ENCODE measurements around the gene CPSF3. TPM values are rescaled to one million over a fixed set of nuclear protein-coding genes. Genes with fewer than 3 reads are reported as not detected.

The CPSF3 gene
- total and polyA plus RNA-seq, 2 of the 13 experiments (the other 11 are each of a cell fraction or from before 2014, with no cell fraction given), result 19.8 to 93.0 TPM

DNA sequence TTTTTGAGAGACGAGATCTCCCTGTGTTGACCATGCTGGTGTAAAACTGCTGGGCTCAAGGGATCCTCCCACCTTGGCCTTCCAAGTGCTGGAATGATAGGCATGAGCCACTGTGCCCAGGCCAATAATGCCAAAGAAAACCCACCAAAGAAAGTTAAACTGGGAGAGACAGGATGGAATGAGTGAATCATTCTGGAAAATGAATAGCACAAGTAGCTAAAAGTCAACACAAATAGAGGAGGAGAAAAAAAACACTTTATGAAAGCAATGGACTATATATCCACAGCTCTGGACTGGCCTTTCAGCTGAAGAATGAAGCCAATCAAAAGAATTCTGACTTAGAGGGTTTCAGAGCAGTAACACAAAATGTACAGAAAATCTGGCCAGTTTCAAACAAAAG, 74.8 kb downstream of the CPSF3 start (continued):
- TF ChIP-seq, protein P1, sequence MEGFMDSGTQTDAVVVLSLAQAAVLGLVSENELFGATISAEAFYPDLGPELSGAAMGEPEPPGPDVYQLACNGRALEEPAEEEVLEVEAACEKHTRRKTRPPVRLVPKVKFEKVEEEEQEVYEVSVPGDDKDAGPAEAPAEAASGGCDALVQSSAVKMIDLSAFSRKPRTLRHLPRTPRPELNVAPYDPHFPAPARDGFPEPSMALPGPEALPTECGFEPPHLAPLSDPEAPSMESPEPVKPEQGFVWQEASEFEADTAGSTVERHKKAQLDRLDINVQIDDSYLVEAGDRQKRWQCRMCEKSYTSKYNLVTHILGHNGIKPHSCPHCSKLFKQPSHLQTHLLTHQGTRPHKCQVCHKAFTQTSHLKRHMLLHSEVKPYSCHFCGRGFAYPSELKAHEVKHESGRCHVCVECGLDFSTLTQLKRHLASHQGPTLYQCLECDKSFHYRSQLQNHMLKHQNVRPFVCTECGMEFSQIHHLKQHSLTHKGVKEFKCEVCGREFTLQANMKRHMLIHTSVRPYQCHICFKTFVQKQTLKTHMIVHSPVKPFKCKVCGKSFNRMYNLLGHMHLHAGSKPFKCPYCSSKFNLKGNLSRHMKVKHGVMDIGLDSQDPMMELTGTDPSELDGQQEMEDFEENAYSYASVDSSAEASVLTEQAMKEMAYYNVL (CRISPR knock-in tag; IDR thresholded peaks at IDR 0.05; ENCODE audit: borderline replicate concordance), result no peak
- TF ChIP-seq ZNF143 (CRISPR knock-in tag; IDR thresholded peaks at IDR 0.05), result no peak

DNA sequence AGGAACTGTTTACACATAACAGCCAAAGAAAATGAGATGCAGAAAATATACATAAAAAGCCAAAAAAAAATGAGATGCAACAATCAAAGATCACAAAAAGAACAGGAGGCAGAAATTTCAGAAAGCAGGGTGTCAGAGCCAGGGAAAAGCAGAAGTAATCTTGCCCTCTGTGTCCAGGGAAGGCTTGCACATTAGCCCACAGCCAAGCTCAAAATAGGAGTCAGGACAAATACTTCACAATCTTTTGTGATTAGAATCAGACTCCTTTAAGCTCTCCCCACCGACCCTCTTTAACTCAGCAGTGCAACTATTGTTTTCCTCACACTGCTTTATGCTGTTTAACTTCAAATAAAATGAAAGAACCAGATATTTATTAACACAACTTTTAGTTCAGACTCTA, 85.5 kb downstream of the CPSF3 start:
- no peaks in the 10 kb centered on the region for H3K9me3 ChIP-seq (ENCODE audit: low read length)
- no peaks in the 10 kb centered on the region for H3K4me1 ChIP-seq (ENCODE audit: insufficient read depth, low read length)
- no peak overlapping the region for H3K4me2 ChIP-seq (ENCODE audit: low read depth, low read length)
- DNase-seq (ENCODE audit: low spot score), result no peak
- H3K9ac ChIP-seq (ENCODE audit: insufficient read depth, low read depth, low read length), result no peak overlapping the region
- H3K4me3 ChIP-seq (replicated peaks in 1 of 3; ENCODE audit: insufficient read depth in 1 of 3, low read depth in 2 of 3, low read length in 3 of 3), result no peak overlapping the region
- peaks cover 5 to 42% of the 10 kb centered on the region in 2 experiments for H3K36me3 ChIP-seq (replicated peaks in 1 of 2; ENCODE audit: control insufficient read depth in 1 of 2, insufficient read depth in 2 of 2, low read length in 2 of 2)
- CTCF ChIA-PET (ENCODE audit: low intra/inter-chr PET ratio, low total read pairs), result no interaction called here
- H2AFZ ChIP-seq (ENCODE audit: low read length), result no peak overlapping the region
- H3K27ac ChIP-seq (ENCODE audit: extremely low read length, insufficient read depth, low read length), result no peak overlapping the region
- BruUV-seq (replicated peaks), result no TSS peak
- H3K27me3 ChIP-seq (ENCODE audit: control insufficient read depth in 1 of 2, insufficient read depth in 2 of 2, low read length in 2 of 2), result no peaks in the 10 kb centered on the region
- WGBS (ENCODE audit: low lambda C conversion rate), result 71% methylated on average over 1 of the region's 1 CpG
- in situ Hi-C loops (cut with HindIII; ENCODE audit: extremely low pct_ligation_motif_present, low pct_unique_long_range_greater_than_20kb), result no loop called here
- POLR2A ChIA-PET, result no interaction called here
- ATAC-seq, result no peak
- FAIRE-seq, result no peak
- H4K20me1 ChIP-seq (ENCODE audit: insufficient read depth, low read length), result no peaks in the 10 kb centered on the region
- intact Hi-C loops (cut with micrococcal nuclease; ENCODE audit: unreplicated experiment), result no loop called here
- no peaks in the 10 kb centered on the region for H3K79me2 ChIP-seq (ENCODE audit: insufficient read depth, low read length)
- TF ChIP-seq DR1 (CRISPR knock-in tag; IDR thresholded peaks at IDR 0.05) (no peak), ZNF547 (CRISPR knock-in tag; IDR thresholded peaks at IDR 0.05) (no peak), RXRA (CRISPR knock-in tag; IDR thresholded peaks at IDR 0.05) (no peak), ZNF761 (CRISPR knock-in tag; conservative IDR thresholded peaks at IDR 0.05) (no peak), ZNF598 (CRISPR knock-in tag; IDR thresholded peaks at IDR 0.05; ENCODE audit: borderline replicate concordance) (no peak), ZNF790 (CRISPR knock-in tag; IDR thresholded peaks at IDR 0.05; ENCODE audit: borderline replicate concordance) (no peak), TP53 (CRISPR knock-in tag; conservative IDR thresholded peaks at IDR 0.05) (no peak), ZBTB38 (CRISPR knock-in tag; IDR thresholded peaks at IDR 0.05) (no peak), FOSL2 (CRISPR knock-in tag; IDR thresholded peaks at IDR 0.05) (no peak), STAT5B (CRISPR knock-in tag; IDR thresholded peaks at IDR 0.05) (no peak)
- TF ChIP-seq, protein P2, sequence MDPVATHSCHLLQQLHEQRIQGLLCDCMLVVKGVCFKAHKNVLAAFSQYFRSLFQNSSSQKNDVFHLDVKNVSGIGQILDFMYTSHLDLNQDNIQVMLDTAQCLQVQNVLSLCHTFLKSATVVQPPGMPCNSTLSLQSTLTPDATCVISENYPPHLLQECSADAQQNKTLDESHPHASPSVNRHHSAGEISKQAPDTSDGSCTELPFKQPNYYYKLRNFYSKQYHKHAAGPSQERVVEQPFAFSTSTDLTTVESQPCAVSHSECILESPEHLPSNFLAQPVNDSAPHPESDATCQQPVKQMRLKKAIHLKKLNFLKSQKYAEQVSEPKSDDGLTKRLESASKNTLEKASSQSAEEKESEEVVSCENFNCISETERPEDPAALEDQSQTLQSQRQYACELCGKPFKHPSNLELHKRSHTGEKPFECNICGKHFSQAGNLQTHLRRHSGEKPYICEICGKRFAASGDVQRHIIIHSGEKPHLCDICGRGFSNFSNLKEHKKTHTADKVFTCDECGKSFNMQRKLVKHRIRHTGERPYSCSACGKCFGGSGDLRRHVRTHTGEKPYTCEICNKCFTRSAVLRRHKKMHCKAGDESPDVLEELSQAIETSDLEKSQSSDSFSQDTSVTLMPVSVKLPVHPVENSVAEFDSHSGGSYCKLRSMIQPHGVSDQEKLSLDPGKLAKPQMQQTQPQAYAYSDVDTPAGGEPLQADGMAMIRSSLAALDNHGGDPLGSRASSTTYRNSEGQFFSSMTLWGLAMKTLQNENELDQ (CRISPR knock-in tag; IDR thresholded peaks at IDR 0.05; ENCODE audit: borderline replicate concordance), result no peak
- TF ChIP-seq, protein P3, sequence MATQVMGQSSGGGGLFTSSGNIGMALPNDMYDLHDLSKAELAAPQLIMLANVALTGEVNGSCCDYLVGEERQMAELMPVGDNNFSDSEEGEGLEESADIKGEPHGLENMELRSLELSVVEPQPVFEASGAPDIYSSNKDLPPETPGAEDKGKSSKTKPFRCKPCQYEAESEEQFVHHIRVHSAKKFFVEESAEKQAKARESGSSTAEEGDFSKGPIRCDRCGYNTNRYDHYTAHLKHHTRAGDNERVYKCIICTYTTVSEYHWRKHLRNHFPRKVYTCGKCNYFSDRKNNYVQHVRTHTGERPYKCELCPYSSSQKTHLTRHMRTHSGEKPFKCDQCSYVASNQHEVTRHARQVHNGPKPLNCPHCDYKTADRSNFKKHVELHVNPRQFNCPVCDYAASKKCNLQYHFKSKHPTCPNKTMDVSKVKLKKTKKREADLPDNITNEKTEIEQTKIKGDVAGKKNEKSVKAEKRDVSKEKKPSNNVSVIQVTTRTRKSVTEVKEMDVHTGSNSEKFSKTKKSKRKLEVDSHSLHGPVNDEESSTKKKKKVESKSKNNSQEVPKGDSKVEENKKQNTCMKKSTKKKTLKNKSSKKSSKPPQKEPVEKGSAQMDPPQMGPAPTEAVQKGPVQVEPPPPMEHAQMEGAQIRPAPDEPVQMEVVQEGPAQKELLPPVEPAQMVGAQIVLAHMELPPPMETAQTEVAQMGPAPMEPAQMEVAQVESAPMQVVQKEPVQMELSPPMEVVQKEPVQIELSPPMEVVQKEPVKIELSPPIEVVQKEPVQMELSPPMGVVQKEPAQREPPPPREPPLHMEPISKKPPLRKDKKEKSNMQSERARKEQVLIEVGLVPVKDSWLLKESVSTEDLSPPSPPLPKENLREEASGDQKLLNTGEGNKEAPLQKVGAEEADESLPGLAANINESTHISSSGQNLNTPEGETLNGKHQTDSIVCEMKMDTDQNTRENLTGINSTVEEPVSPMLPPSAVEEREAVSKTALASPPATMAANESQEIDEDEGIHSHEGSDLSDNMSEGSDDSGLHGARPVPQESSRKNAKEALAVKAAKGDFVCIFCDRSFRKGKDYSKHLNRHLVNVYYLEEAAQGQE (IDR thresholded peaks at IDR 0.05; ENCODE audit: borderline replicate concordance in 1 of 2, low read depth in 1 of 2, low read length in 2 of 2), result no peak
- TF ChIP-seq, protein P4, sequence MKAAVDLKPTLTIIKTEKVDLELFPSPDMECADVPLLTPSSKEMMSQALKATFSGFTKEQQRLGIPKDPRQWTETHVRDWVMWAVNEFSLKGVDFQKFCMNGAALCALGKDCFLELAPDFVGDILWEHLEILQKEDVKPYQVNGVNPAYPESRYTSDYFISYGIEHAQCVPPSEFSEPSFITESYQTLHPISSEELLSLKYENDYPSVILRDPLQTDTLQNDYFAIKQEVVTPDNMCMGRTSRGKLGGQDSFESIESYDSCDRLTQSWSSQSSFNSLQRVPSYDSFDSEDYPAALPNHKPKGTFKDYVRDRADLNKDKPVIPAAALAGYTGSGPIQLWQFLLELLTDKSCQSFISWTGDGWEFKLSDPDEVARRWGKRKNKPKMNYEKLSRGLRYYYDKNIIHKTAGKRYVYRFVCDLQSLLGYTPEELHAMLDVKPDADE (CRISPR knock-in tag; IDR thresholded peaks at IDR 0.05), result no peak
